Measurements from ENCODE around the gene CERK. TPM values are rescaled to one million over a fixed set of nuclear protein-coding genes. Genes with fewer than 3 reads are reported as not detected.

CERK gene
- total RNA-seq, 4 donors from 2014 or later: 37.4 to 59.9 (median 57.3) TPM

GRCh38 chr22:46726066-46726985, 11.7 kb downstream of the CERK start:
- no peaks in the 10 kb centered on the region for H3K9me3 ChIP-seq
- H3K4me3 ChIP-seq: no peak overlapping the region
- TF ChIP-seq POLR2A (IDR thresholded peaks at IDR 0.05) (no peak), CTCF (IDR thresholded peaks at IDR 0.05) (no peak)
- no peaks in the 10 kb centered on the region for H3K36me3 ChIP-seq
- DNase-seq: no peak
- H3K27me3 ChIP-seq: no peaks in the 10 kb centered on the region
- H3K4me1 ChIP-seq: peaks cover 0 to 13% of the 10 kb centered on the region in 2 donors
- intact Hi-C loops (cut with DNase I; ENCODE audit: low total_unique reads): no loop called here
- no peak overlapping the region for H3K27ac ChIP-seq

DNA sequence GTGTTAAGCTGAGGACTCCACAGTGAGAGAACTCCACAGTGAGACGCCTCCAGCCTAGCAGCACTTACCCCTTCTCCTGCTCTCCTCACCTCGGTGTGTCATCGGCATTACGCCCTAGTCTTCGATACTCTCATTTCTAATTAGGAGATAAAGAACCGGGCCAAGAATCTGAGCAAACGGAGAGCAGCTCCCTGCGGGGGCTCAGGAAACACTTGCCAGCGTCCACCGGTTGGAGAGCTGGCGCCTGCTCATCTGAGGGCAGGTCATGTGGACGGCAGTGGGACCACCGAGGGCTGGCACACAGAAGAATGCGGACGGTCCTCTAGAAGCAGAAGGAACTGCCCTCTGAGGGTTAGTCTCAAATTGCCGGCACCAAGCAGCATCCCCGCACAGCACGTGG, 13.0 kb downstream of the CERK start:
- intact Hi-C loops (cut with DNase I; ENCODE audit: low total_unique reads): no loop called here
- no peaks in the 10 kb centered on the region for H3K27me3 ChIP-seq
- no peaks in the 10 kb centered on the region for H3K36me3 ChIP-seq
- TF ChIP-seq CTCF (IDR thresholded peaks at IDR 0.05) (no peak), POLR2A (IDR thresholded peaks at IDR 0.05) (no peak)
- DNase-seq: no peak
- peaks cover 0 to 8% of the 10 kb centered on the region in 2 donors for H3K4me1 ChIP-seq
- no peak overlapping the region for H3K4me3 ChIP-seq
- no peak overlapping the region for H3K27ac ChIP-seq
- H3K9me3 ChIP-seq: no peaks in the 10 kb centered on the region

DNA sequence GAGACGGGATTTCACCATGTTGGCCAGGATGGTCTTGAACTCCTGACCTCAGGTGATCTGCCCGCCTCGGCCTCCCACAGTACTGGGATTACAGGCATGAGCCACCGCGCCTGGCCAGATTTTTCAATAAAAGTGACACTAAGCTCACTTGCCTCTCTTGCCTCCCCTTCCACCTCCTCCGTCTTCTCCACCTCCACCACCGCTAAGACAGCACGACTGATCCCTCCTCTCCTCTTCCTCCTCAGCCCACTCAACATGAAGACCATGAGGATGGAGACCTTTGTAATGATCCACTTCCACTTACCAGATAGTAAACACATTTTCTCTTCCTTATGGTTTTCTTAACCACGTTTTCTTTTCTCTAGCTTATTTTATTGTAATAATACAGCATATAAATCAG, 14.2 kb downstream of the CERK start:
- peaks cover 0 to 8% of the 10 kb centered on the region in 2 donors for H3K4me1 ChIP-seq
- TF ChIP-seq CTCF (IDR thresholded peaks at IDR 0.05): no peak
- no peak for TF ChIP-seq POLR2A (IDR thresholded peaks at IDR 0.05)
- intact Hi-C loops (cut with DNase I; ENCODE audit: low total_unique reads): no loop called here
- H3K36me3 ChIP-seq: no peaks in the 10 kb centered on the region
- no peak for DNase-seq
- no peak overlapping the region for H3K27ac ChIP-seq
- H3K27me3 ChIP-seq: no peaks in the 10 kb centered on the region
- H3K4me3 ChIP-seq: no peak overlapping the region
- H3K9me3 ChIP-seq: no peaks in the 10 kb centered on the region

DNA sequence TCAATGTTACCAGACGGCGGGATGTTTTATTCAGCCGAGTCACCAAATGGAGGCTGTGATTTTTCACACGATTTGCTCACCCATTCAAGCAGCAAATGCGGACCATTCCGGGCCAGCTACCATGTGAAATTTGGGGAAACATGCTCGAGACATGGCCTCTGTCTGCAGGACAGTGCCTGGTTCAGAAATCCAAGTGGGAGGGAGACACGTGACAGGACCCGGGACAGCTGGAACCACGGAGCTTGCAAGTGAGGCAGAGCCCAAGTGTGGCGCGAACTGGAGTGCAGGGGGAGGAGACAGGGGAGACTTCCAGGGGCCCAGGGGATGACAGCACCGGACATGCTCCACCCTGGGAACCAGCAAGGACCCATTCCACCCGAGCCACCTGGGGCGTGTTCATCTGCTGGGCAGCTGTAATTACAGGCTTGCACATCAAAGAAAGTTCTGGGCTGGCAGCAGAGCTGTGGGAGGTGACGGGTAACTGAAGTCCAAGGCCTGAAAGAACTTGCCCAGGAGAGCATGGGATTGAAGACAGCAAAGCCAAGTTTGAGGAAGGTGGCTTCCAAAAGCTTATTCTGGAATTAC, 16.5 kb downstream of the CERK start:
- H3K4me1 ChIP-seq: peaks cover 0 to 5% of the 10 kb centered on the region in 2 donors
- intact Hi-C loops (cut with DNase I; ENCODE audit: low total_unique reads): no loop called here
- H3K27ac ChIP-seq: no peak overlapping the region
- no peak for TF ChIP-seq POLR2A (IDR thresholded peaks at IDR 0.05)
- TF ChIP-seq CTCF (IDR thresholded peaks at IDR 0.05): no peak
- no peaks in the 10 kb centered on the region for H3K36me3 ChIP-seq
- no peaks in the 10 kb centered on the region for H3K9me3 ChIP-seq
- H3K4me3 ChIP-seq: no peak overlapping the region
- DNase-seq: no peak
- no peaks in the 10 kb centered on the region for H3K27me3 ChIP-seq

DNA sequence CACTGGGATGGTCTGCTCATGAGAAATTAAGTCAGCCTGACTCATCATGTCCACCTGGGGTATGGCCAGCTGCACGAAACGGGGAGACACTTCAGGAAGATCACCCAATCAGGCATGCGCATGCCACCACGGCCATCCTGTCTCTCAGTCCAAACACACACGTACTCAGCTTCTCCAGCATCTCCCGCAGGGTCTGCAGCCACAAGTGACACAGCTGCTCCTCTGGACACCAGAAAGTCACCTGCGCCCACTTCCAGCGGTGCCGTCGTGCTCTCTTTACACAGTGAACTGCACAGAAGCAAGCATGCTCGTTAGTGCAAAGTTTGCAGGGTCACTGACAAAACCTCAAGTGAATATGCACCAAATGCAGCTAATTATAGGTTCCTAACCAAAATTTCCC, 18.1 kb downstream of the CERK start:
- no peak for DNase-seq
- TF ChIP-seq POLR2A (IDR thresholded peaks at IDR 0.05) (no peak), CTCF (IDR thresholded peaks at IDR 0.05) (no peak)

More for the DNA sequence above, 18.1 kb downstream of the CERK start:
- no peak overlapping the region for H3K27ac ChIP-seq
- no peaks in the 10 kb centered on the region for H3K27me3 ChIP-seq
- intact Hi-C loops (cut with DNase I; ENCODE audit: low total_unique reads): no loop called here
- no peaks in the 10 kb centered on the region for H3K9me3 ChIP-seq
- no peaks in the 10 kb centered on the region for H3K4me1 ChIP-seq
- H3K4me3 ChIP-seq: no peak overlapping the region
- no peaks in the 10 kb centered on the region for H3K36me3 ChIP-seq
